EL (cell line): ENCODE data around the gene BCAS3.

ENCODE experiments used
- DNase-seq: peaks from one replicate; pipeline ENCODE4 v3.0.0-alpha.2; 2016

BCAS3 gene

GRCh38 chr17:61175298-61176142 lies 497.9 kb downstream of the BCAS3 start:
- DNase-seq, result no peak

GRCh38 chr17:61177351-61177750 lies 499.7 kb downstream of the BCAS3 start:
- no peak for DNase-seq

- no peak for DNase-seq
Measured at GRCh38 chr17:61178284-61178683, 500.6 kb downstream of the BCAS3 start.

- DNase-seq, result no peak
Measured at GRCh38 chr17:61179380-61179806, 501.7 kb downstream of the BCAS3 start.

- DNase-seq, result no peak
Measured at GRCh38 chr17:61183793-61184192, 506.1 kb downstream of the BCAS3 start.

- no peak for DNase-seq
Measured at GRCh38 chr17:61185385-61185784, 507.7 kb downstream of the BCAS3 start.

GRCh38 chr17:61187038-61187437 lies 509.4 kb downstream of the BCAS3 start:
- no peak for DNase-seq

- no peak for DNase-seq
Measured at GRCh38 chr17:61188081-61188480, 510.4 kb downstream of the BCAS3 start.

- DNase-seq, result no peak
Measured at GRCh38 chr17:61189968-61190367, 512.3 kb downstream of the BCAS3 start.

GRCh38 chr17:61196302-61196704 lies 518.7 kb downstream of the BCAS3 start:
- no peak for DNase-seq

GRCh38 chr17:61196799-61197198 lies 519.1 kb downstream of the BCAS3 start:
- DNase-seq, result no peak

GRCh38 chr17:61199431-61200338 lies 522.0 kb downstream of the BCAS3 start:
- no peak for DNase-seq

- peak; percentile 20 for DNase-seq
Measured at GRCh38 chr17:61200339-61200715, 522.7 kb downstream of the BCAS3 start.

- peak; percentile 97 for DNase-seq
Measured at GRCh38 chr17:61201211-61201610, 523.6 kb downstream of the BCAS3 start.

- peak; percentile 49 for DNase-seq
Measured at GRCh38 chr17:61202564-61202963, 524.9 kb downstream of the BCAS3 start.

GRCh38 chr17:61203671-61204131 lies 526.0 kb downstream of the BCAS3 start:
- DNase-seq, result no peak

- DNase-seq, result no peak
Measured at GRCh38 chr17:61204456-61204855, 526.8 kb downstream of the BCAS3 start.

GRCh38 chr17:61205401-61205800 lies 527.8 kb downstream of the BCAS3 start:
- no peak for DNase-seq

GRCh38 chr17:61205931-61206330 lies 528.3 kb downstream of the BCAS3 start:
- peak; percentile 13 for DNase-seq

GRCh38 chr17:61206922-61207321 lies 529.3 kb downstream of the BCAS3 start:
- DNase-seq, result no peak

- DNase-seq, result peak; percentile 14
Measured at GRCh38 chr17:61208301-61209105, 530.9 kb downstream of the BCAS3 start.

- DNase-seq, result no peak
Measured at GRCh38 chr17:61209106-61209439, 531.4 kb downstream of the BCAS3 start.

- no peak for DNase-seq
Measured at GRCh38 chr17:61209525-61209924, 531.9 kb downstream of the BCAS3 start.
